SJSA1 (cell line): ENCODE results near the gene POTEB. TPM values are rescaled to one million over a fixed set of nuclear protein-coding genes. Genes with fewer than 3 reads are reported as not detected.
"Not testable (repeated sequence)": the region's sequence is repeated elsewhere in the genome, so short reads cannot be mapped to it uniquely, and the experiment has no call there.

ENCODE experiments used
- DNase-seq, 2 experiments: peaks; one replicate each; pipeline ENCODE4 v3.0.0-alpha.2; 2015 to 2020; ENCODE audit warnings: low spot score in 2 of 2, low read depth in 1 of 2
- H3K27ac ChIP-seq: fragments of 250-450 bp; sonication (Bioruptor Pico); 2 replicates; pipeline ENCODE4 v1.5.1; 2020; ENCODE audit warnings: mild to moderate bottlenecking, moderate library complexity
- H3K27me3 ChIP-seq: fragments of 250-450 bp; sonication (Bioruptor Pico); replicated peaks from 2 replicates; pipeline ENCODE4 v1.5.1; 2020; ENCODE audit warnings: mild to moderate bottlenecking, moderate library complexity
- H3K36me3 ChIP-seq: fragments of 250-450 bp; sonication (Bioruptor Pico); 2 replicates; pipeline ENCODE4 v1.5.1; 2020; ENCODE audit warnings: mild to moderate bottlenecking
- H3K4me1 ChIP-seq: fragments of 250-450 bp; sonication (Bioruptor Pico); replicated peaks from 2 replicates; pipeline ENCODE4 v1.6.1; 2021; ENCODE audit warnings: mild to moderate bottlenecking
- H3K4me3 ChIP-seq: fragments of 250-450 bp; sonication (Bioruptor Pico); 2 replicates; pipeline ENCODE4 v1.5.1; 2020; ENCODE audit warnings: mild to moderate bottlenecking
- H3K9me3 ChIP-seq: fragments of 250-450 bp; sonication (Bioruptor Pico); replicated peaks from 2 replicates; pipeline ENCODE4 v1.5.1; 2020; ENCODE audit warnings: mild to moderate bottlenecking
- total RNA-seq: library from RNA; depleted of rRNA; stranded (reverse); fragments of >200 nt; shearing (Covaris generic); gene quantifications from 2 replicates; pipeline ENCODE4 v1.2.3, GENCODE V29; 2014; rRNA removed

The POTEB gene
- not detected in 2 replicates for total RNA-seq

- not testable (repeated sequence) for H3K36me3 ChIP-seq, H3K4me1 ChIP-seq, H3K27ac ChIP-seq, H3K4me3 ChIP-seq, H3K27me3 ChIP-seq, H3K9me3 ChIP-seq, DNase-seq
These were observed at the start of gene POTEB for GRCh38 chr15:21877635-21878034. Gene POTEB (minus strand): TSS chr15:21877735. CDS start chr15:21877246, 489 bp downstream.

GRCh38 chr15:21890955-21891354 is 13.4 kb upstream of the POTEB start:
- not testable (repeated sequence) for H3K4me3 ChIP-seq, DNase-seq, H3K9me3 ChIP-seq, H3K4me1 ChIP-seq, H3K36me3 ChIP-seq, H3K27ac ChIP-seq, H3K27me3 ChIP-seq

GRCh38 chr15:21889542-21889941 is 12.0 kb upstream of the POTEB start:
- H3K27me3 ChIP-seq, H3K4me1 ChIP-seq, H3K4me3 ChIP-seq, H3K27ac ChIP-seq, H3K9me3 ChIP-seq, DNase-seq, H3K36me3 ChIP-seq: not testable (repeated sequence)

- not testable (repeated sequence) for H3K4me3 ChIP-seq, H3K4me1 ChIP-seq, H3K27me3 ChIP-seq, DNase-seq, H3K36me3 ChIP-seq, H3K9me3 ChIP-seq, H3K27ac ChIP-seq
These were observed 38.7 kb downstream of the POTEB start for GRCh38 chr15:21838831-21839230.

Other genes with a start within 250 kb of the POTEB start
- not detected in 2 replicates for gene OR4M2, start 202.8 kb upstream of the POTEB start, total RNA-seq